ENCODE measurements around the gene MCF2L2.

DNA sequence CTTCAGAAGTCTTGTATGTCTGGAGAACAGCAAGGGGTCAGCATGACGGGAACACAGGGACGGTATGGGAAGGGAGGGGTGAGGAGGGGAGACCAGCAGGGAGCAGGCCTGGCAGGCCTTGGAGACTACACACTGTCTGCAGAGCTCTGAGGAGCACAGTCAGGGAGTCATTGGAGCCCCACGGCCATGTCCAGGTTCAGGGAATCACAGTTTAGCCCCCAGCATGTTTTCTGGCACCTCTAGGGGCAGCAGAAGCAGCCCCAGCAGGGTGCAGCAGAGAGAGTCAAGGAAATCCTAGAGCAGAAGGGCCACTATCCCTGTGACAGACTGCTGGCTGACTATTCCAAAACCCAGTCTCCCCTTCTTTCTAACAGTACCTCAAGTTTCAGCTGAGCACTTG is 269.1 kb downstream of the MCF2L2 start:
- TF ChIP-seq, protein P1, sequence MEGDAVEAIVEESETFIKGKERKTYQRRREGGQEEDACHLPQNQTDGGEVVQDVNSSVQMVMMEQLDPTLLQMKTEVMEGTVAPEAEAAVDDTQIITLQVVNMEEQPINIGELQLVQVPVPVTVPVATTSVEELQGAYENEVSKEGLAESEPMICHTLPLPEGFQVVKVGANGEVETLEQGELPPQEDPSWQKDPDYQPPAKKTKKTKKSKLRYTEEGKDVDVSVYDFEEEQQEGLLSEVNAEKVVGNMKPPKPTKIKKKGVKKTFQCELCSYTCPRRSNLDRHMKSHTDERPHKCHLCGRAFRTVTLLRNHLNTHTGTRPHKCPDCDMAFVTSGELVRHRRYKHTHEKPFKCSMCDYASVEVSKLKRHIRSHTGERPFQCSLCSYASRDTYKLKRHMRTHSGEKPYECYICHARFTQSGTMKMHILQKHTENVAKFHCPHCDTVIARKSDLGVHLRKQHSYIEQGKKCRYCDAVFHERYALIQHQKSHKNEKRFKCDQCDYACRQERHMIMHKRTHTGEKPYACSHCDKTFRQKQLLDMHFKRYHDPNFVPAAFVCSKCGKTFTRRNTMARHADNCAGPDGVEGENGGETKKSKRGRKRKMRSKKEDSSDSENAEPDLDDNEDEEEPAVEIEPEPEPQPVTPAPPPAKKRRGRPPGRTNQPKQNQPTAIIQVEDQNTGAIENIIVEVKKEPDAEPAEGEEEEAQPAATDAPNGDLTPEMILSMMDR (IDR thresholded peaks at IDR 0.05) = no peak
- TF ChIP-seq POLR2A (IDR thresholded peaks at IDR 0.05) = no peak
